GM19240 (cell line): ENCODE data around the gene KRTAP9-9.
"Not testable (repeated sequence)": the region's sequence is repeated elsewhere in the genome, so short reads cannot be mapped to it uniquely, and the experiment has no call there.

Experiments
- DNase-seq: peaks from one replicate; pipeline ENCODE4 v3.0.0; 2011; ENCODE audit warnings: low spot score; ENCODE audit not compliant: insufficient read length

KRTAP9-9 gene

DNA sequence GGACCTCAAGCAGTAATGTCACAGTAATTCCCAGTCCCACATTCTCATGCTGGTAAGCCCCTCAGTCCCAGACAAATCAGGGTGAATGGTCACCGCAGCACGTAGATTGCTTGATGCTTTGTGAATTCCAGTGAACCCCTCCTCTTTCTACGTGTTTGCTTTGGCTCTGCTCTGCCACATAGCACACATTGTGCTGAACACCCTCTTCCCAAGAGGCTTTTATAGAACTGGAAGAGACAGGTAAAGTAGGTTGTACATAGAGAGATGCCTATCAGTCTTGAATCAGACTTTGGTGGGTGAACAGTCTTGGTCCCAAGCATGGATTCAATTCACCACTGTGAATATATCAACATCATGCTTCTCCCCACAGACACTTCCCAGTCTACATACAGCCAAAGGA lies 9.4 kb downstream of the KRTAP9-9 start:
- no peak for DNase-seq

GRCh38 chr17:41265078-41265477 lies 9.9 kb downstream of the KRTAP9-9 start, which contains the start of gene KRTAP9-6:
TSS of gene KRTAP9-6 (plus strand) at chr17:41265378. CDS start at chr17:41265378, 0 bp downstream.
- DNase-seq = no peak

DNA sequence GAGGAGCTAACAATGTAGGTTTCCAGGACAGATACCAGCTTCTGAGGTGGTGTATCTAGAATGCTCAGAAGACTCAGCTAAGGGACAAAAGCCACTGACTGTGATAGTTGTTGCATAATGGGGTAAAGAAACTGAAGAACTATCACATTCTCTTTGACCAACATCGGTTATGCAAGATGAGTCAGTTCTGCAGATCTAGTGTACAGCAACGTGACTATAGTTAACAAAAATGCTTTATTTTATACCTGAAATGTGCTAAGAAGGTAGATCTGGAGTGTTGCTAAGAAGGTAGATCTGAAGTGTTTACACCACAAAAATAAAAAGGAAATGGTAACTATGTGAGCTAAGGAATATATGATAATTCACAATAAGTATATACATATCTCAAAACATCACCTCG lies 12.5 kb downstream of the KRTAP9-9 start:
- DNase-seq = no peak

DNA sequence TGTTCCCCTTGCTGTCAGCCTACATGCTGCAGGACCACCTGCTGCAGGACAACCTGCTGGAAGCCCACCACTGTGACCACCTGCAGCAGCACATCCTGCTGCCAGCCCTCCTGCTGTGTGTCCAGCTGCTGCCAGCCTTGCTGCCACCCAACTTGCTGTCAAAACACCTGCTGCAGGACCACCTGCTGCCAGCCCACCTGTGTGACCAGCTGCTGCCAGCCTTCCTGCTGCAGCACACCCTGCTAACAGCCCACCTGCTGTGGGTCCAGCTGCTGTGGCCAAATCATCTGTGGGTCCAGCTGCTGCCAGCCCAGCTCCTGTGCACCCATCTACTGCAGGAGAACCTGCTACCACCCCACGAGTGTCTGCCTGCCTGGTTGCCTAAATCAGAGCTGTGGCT lies 16.1 kb downstream of the KRTAP9-9 start:
- not testable (repeated sequence) for DNase-seq

DNA sequence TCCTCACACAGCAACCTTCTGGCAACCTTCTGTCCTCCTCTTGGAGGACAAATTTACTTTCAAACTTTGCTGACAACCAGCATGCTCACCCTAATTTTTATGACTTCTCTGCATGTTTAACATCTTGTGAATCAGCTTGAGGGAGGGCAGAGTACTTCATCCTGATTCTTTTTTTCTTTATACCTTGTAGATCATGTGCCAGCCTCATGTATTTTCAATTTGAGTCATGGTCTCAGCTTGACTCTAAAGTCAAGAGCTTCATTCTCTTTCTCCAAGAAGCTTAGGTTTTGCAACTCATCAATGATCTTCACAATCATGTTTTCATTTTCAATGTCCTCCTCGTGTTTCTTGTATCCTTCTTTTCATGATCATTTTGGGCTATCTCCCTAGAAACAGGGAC lies 16.7 kb downstream of the KRTAP9-9 start:
- DNase-seq = no peak

GRCh38 chr17:41275648-41276190 lies 20.5 kb downstream of the KRTAP9-9 start, which contains the start of gene KRTAP9-7:
TSS of gene KRTAP9-7 (plus strand) at chr17:41275698. CDS start at chr17:41275698, 0 bp downstream.
- not testable (repeated sequence) for DNase-seq

GRCh38 chr17:41278176-41278955 lies 23.2 kb downstream of the KRTAP9-9 start:
- DNase-seq = no peak

GRCh38 chr17:41284043-41284442 lies 28.9 kb downstream of the KRTAP9-9 start:
- DNase-seq = no peak

GRCh38 chr17:41284546-41284945 lies 29.4 kb downstream of the KRTAP9-9 start:
- DNase-seq = no peak

GRCh38 chr17:41287050-41287449 lies 31.9 kb downstream of the KRTAP9-9 start:
- no peak for DNase-seq

GRCh38 chr17:41294016-41294415 lies 38.8 kb downstream of the KRTAP9-9 start:
- no peak for DNase-seq

GRCh38 chr17:41296846-41297245 lies 41.7 kb downstream of the KRTAP9-9 start:
- no peak for DNase-seq

DNA sequence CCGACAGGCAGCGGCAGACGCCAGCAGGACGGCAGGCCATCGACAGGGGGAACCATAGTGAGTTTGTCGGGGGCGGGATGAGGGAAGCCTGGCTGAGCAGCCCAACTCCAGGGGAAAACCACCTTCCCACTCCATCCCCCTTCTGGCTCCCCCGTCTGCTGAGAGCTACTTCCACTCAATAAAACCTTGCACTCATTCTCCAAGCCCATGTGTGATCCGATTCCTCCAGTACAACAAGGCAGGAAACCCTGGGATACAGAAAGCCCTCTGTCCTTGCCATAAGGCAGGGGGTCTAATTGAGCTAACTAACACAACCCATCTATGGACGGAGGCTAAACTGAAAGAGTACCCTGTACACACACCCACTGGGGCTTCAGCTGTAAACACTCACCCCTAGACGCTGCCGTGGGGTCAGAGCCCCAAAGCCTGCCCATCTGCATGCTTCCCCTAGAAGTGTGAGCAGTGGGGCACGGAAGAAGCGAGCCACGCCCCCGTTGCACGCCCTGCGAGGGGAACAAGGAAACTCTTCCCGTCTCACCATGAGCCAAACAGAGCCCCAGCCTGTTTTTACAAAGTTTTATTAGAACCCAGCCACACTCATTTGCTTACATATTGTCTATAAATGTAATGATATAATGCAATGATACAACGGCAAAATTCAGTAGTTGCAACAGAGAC lies 43.4 kb downstream of the KRTAP9-9 start:
- no peak for DNase-seq

DNA sequence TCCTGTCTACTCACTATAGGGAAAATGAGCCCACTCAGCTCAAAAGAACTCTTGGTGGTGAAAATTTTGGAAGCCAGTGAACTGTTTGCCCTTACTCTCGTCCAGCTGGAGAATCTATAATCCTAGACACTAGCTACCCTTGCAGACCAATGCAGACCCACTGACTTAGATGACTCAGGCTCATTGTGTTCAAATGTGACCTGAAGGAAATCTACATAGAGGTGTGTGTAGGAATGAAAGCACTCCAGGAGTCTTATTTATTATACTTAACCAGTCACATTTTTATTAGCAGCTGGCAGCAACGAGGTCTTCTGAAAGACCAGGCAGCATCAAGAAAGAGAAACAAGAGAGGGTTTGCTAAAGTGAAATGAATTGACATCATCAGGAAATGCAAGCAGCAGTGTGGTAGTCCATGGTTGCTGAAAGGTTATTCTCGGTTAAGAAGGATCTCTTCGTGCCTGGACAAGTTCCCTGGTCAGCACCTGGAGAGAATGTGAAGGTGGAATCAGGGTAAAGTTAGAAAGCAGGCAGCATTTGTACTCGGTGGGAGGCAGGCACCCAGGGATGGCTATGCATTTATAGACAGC lies 46.1 kb downstream of the KRTAP9-9 start:
- DNase-seq = no peak

GRCh38 chr17:41301916-41302901 lies 47.0 kb downstream of the KRTAP9-9 start, which contains the start of gene KRTAP29-1:
TSS of gene KRTAP29-1 (minus strand) at chr17:41302851. CDS start at chr17:41302851, 0 bp downstream.
- no peak for DNase-seq

DNA sequence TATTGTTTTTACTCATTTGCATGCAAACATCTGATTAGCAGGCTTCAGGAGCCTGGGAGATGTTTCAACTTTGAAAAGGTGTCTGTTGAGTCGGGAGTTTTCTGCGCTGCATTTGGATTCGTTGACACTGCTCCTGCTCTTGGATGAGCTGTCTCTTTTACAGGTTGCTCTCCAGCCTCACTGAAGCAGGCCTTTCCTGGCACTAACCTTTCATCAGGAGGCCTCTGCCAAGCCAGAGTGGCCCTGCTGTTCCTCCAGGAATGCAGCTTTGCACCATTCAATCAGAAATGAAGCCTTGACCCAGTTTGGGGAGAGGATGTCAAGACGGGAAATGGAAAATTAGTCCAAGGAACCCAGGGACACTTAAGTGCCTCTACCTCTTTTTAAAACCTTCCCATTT lies 47.8 kb downstream of the KRTAP9-9 start:
- DNase-seq = no peak

GRCh38 chr17:41304091-41304490 lies 48.9 kb downstream of the KRTAP9-9 start:
- DNase-seq = no peak
